GM11168 (cell line): ENCODE results near the gene FAM83B.
"Not testable (repeated sequence)": the region's sequence is repeated elsewhere in the genome, so short reads cannot be mapped to it uniquely, and the experiment has no call there.

ENCODE experiments used
- in situ Hi-C: fragments of 300-500 bp; cut with MboI; formaldehyde crosslinking; loops from one replicate; pipeline ENCODE4 v1.12.0; 2022; ENCODE audit warnings: low sequenced_read_pairs; ENCODE audit not compliant: unreplicated experiment

The FAM83B gene

DNA sequence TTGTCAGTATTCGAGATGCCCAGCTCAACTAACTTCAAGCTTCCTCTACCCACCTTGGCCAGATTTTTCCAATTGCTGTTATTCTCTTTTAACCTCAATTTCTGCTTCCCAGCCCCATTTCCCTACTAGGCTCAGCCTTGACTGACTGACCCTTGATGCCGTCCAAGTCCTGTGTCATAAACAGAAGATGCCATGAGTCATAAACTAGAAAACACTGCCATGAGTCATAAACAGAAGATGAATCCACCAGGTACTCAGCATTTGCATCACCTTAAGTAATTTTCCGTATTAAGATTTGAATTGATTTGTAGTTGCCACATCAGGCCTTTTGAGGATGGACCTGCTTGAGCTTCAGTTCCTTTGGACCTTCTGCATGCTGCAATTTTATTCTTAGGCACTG is 123.8 kb downstream of the FAM83B start:
- in situ Hi-C loops = no loop called here

- in situ Hi-C loops = no loop called here
Measured at GRCh38 chr6:54971825-54972224, 125.3 kb downstream of the FAM83B start.

DNA sequence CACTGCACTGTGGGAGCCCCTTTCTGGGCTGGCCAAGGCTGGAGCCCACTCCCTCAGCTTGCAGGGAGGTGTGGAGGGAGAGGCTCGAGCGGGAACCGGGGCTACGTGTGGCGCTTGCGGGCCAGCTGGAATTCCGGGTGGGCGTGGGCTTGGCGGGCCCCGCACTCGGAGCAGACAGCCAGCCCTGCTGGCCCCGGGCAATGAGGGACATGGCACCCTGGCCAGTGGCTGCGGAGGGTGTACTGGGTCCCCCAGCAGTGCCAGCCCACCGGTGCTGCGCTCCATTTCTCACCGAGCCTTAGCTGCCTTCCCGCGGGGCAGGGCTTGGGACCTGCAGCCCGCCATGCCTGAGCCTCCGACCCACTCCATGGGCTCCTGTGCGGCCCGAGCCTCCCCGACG is 132.6 kb downstream of the FAM83B start:
- in situ Hi-C loops = not testable (repeated sequence)

GRCh38 chr6:54980511-54981275 is 134.1 kb downstream of the FAM83B start:
- in situ Hi-C loops = no loop called here

DNA sequence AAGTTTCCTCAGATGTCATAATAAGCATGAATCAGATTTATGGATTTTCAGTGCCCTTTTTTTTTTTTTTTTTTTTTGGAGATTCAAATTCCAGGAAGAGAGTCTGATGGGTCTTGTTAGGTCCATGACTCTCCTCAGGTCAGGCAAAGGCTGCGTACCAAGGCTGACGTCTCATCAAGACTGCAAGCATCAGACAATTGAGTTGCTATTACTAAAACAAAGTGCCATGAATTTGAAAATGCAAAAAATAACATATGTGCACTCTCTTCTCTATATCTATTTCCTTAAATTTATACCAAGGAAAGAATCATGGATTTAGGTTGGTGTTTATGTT is 134.7 kb downstream of the FAM83B start:
- in situ Hi-C loops = no loop called here

DNA sequence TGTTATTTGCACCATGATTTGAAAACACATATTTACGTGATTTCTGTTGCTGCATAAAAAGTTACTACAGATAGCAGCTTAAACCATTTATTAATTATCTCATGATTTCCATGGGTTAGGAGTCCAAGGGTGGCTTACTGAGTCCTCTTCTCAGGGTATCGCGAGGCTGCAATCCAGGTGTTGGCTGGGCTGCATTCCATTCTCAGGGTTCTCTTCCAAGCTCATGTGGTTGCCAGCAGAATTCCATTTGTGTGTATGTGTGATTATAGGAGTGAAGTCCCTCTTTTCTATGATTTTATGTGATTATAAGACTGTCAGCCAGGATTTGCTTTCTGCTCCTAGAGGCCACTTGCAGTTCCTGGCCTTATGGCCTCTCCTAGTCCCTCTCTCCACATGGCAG is 135.1 kb downstream of the FAM83B start:
- in situ Hi-C loops = no loop called here

DNA sequence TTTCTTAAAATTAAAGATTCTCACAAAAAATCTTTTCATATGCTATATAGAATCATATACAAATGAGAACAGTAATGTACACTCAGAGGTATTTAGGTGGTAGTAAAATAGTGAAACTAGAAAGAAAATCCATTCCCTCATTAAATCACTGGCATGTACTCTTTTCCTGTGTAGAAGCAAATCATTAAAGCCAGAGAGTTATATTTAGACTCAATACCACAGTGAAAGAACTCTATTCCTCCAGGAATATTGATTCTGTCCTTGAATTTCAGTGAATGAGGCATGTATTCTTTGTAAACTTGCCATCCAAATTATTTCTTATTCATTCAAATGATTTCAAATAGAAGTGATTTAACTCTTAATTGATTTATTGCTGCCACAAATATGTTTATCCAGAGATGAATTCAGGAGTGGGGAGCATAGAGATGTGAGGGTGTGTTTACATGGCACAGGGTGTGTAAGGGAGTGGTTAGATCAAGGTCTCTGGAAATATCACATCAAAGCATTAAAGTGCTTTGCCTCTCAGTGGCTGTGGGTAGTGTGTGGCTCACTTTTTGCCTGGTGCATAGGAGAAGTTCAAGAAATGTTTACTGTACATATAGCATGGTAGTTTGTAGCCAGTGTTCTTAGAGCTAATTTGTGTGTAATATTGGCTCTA is 141.2 kb downstream of the FAM83B start:
- in situ Hi-C loops = no loop called here

- in situ Hi-C loops = no loop called here
Measured at GRCh38 chr6:54988576-54988975, 142.0 kb downstream of the FAM83B start.

GRCh38 chr6:54990001-54990400 is 143.4 kb downstream of the FAM83B start:
- in situ Hi-C loops = no loop called here
